NCI-H187 (cell line): Measurements from ENCODE around the gene DDX11.
"Not testable (repeated sequence)": the region's sequence is repeated elsewhere in the genome, so short reads cannot be mapped to it uniquely, and the experiment has no call there.

Experiments used
- DNase-seq, 2 experiments: peaks; one replicate each; lab custom pipeline; 2025; lab: John Stamatoyannopoulos, UW

The DDX11 gene

DNA sequence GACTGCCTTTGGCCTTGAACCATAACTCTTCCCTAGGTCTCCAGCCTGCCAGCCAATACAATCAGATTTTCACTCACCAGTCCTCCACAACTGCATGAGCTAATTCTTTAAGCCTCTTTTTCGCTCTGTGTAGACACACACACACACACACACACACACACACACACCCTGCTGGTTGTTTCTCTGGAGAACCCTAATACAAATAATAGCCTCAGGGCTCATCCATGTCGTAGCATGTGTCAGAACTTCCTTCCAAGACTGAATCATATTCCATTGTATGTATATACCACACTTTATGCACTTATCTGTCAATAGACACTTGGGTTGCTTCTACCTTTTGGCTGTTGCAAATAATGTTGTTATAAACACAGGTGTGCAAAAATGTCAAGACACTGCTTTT is 6.0 kb upstream of the DDX11 start:
- not testable (repeated sequence) for DNase-seq

DNA sequence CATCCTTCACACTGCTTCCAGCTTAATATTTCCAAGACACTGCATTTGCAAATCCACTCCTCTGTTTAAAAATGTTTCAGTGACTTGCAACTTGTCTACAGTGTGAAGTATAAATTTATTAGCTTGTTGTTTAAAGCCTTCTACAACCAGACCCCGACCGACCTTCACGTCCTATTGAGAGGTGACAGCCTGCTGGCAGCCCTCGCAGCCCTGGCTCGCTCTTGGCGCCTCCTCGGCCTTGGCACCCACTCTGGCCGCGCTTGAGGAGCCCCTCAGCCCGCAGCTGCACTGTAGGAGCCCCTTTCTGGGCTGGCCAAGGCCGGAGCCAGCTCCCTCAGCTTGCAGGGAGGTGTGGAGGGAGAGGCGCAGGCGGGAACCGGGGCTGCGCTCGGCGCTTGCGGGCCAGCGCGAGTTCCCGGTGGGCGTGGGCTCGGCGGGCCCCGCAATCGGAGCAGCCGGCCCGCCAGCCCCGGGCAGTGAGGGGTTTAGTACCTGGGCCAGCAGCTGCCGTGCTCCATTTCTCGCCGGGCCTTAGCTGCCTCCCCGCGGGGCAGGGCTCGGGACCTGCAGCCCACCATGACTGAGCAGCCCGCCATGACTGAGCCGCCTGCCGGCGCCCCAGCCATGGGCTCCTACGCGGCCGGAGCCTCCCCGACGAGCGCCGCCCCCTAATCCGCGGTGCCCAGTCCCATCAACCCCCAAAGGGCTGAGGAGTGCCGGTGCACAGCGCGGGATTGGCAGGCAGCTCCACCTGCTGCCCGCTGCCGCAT is 2.5 kb upstream of the DDX11 start:
- DNase-seq = not testable (repeated sequence)

GRCh38 chr12:31072962-31073361 is 698 bp upstream of the DDX11 start:
- not testable (repeated sequence) for DNase-seq

- not testable (repeated sequence) for DNase-seq
Observed at GRCh38 chr12:31074333-31074874, 744 bp downstream of the DDX11 start.

- DNase-seq = not testable (repeated sequence)
Observed at GRCh38 chr12:31076150-31076549, 2.5 kb downstream of the DDX11 start.

GRCh38 chr12:31077095-31077494 is 3.4 kb downstream of the DDX11 start:
- not testable (repeated sequence) for DNase-seq

GRCh38 chr12:31077998-31078397 is 4.3 kb downstream of the DDX11 start:
- DNase-seq = not testable (repeated sequence)

DNA sequence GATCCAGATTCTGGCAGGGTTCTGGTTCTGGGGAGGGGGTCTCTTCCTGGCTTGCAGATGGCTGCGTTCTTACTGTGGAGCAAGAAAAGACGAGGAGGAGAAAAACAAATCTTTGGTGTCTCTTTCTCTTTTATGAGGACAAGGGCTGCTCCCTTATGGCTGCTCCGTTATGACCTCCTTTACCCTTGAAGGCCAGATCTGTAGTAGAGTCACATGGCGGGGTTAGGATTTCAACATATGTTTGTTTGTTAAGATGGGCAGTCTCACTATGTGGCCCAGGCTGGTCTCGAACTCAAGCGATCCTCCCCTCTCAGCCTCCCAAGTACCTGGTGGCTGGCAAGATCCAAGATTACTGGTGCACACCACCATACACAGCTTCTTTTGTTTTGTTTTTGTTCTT is 5.8 kb downstream of the DDX11 start:
- DNase-seq = not testable (repeated sequence)

GRCh38 chr12:31080221-31080620 is 6.6 kb downstream of the DDX11 start:
- peak; percentile 23 to 62 for DNase-seq

DNA sequence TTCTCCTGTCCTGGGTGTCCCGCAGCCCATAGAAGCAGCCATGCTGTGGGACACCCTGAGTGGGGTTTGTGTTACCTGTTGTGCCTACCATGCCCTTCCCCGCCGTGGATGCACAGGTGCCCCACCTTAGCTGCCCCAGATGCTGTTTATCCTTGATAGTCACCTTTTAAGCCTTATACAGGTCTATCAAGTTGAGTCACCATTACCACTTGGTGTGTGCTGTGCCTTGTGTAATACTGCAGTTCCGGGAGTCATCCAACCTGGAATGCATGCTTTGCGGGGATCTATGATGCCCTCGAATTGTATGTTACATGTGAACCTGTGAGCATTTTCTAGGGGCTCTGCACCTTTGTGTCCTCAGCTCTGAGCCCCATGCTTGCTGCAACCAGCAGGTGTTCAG is 7.6 kb downstream of the DDX11 start:
- DNase-seq = not testable (repeated sequence)

DNA sequence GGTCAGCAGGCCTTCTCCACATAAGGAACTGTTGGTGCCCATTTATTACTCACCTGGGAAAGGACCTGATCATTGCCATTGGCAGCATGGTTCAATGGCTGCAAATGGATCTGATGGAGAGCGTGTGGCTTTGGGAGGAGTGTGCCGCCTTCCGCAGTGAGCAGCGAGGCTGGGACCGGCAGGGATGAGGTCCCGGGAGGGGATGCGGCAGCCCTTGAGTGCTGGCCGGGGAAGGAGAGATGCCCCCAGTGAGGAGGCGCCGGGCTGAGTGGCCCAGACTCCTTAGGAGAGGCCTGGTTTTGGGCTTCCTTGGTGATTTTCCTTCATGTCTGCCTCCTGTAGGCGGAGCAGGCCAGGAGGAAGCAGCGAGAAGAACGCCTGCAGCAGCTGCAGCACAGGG is 10.6 kb downstream of the DDX11 start:
- DNase-seq = not testable (repeated sequence)

GRCh38 chr12:31086032-31086431 is 12.4 kb downstream of the DDX11 start:
- DNase-seq = not testable (repeated sequence)

GRCh38 chr12:31087486-31087885 is 13.8 kb downstream of the DDX11 start:
- DNase-seq = not testable (repeated sequence)

DNA sequence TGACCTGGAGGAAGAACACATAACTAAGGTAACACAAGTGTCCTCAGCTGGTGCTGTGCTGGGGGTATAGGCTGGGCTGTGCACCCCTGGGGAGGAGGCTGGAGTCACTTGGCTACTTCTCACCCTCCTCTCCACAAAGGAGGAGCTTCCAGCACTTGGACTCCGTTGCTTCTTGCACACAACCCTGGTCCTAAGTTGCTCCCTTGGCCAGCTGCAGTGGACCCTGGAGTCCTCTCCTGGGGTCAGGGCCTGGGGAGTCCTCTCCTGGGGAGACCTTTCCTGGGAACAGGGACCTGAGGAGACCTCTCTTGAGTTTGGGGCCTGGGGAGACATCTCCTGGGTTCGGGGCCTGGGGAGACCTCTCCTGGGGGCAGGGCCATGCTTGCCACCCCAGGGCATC is 14.3 kb downstream of the DDX11 start:
- DNase-seq = not testable (repeated sequence)

DNA sequence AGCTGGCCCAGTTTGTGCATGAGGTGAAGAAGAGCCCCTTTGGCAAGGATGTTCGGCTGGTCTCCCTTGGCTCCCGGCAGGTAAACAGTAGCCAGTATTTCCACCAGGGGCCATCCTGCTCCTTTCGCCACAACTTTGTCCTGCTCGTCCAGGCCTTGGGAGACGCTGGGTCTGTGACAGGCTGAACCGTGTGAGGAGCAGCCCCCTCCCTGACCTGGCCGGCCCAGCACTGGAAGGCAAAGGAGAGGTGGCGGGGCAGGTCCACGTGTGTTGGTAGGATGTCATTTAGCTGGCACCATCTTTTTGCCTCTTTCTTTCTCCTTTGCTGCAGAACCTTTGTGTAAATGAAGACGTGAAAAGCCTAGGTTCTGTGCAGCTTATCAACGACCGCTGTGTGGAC is 15.4 kb downstream of the DDX11 start:
- no peak for DNase-seq

- not testable (repeated sequence) for DNase-seq
Observed at GRCh38 chr12:31091629-31092028, 18.0 kb downstream of the DDX11 start.

DNA sequence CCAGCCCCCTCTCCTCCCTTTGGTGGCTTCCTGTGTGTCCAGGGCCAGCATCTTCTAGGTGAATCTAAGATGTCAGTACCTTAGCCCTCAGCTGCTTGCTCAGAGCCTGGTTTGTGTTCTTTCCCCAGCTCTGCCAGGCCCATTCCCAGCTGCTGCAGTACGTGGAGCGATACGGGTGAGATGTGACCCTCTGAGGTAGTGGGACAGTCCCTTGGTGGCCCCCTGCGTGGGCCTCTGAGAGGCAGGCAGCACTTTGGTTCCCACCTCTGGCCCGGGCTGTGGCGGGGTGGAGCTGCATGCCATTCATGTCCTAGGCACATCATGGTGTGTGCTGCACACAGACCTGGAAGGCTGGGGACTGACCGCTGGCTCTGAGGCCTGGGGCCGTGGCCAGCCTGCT is 19.1 kb downstream of the DDX11 start:
- DNase-seq = not testable (repeated sequence)

GRCh38 chr12:31095080-31095860 is 21.6 kb downstream of the DDX11 start:
- DNase-seq = not testable (repeated sequence)

GRCh38 chr12:31096251-31097065 is 22.8 kb downstream of the DDX11 start:
- DNase-seq = not testable (repeated sequence)

DNA sequence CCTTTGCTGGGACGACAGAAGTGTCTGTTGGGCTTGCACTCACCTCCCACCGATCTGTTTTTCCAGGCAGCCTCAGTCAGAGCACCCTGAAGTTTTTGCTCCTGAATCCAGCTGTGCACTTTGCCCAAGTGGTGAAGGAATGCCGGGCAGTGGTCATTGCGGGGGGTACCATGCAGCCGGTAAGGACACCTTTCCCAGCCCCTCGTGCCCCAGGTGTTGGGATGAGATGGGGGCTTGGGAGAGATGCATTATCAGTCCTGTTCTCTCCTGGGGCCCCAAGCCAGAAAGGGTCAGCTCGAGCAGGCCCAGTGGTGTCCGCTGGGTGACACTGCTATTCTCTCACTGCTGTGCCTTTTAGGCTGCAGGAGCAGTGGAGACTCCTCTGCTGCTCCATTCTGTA is 24.2 kb downstream of the DDX11 start:
- DNase-seq = not testable (repeated sequence)

GRCh38 chr12:31098363-31098762 is 24.7 kb downstream of the DDX11 start:
- DNase-seq = not testable (repeated sequence)

GRCh38 chr12:31098771-31099170 is 25.1 kb downstream of the DDX11 start:
- not testable (repeated sequence) for DNase-seq
